ENCODE measurements around the gene NT5DC2. TPM values are rescaled to one million over a fixed set of nuclear protein-coding genes. Genes with fewer than 3 reads are reported as not detected.

Gene NT5DC2
- total RNA-seq, 1 donor from 2014 or later, result 9.9 TPM

GRCh38 chr3:52537726-52538421 lies 4.2 kb upstream of the NT5DC2 start:
- CTCF ChIA-PET, result no interaction called here
- POLR2A ChIA-PET, result no interaction called here
- peak overlapping the region; percentile 19 for H3K27ac Mint-ChIP-seq
- no peaks in the 10 kb centered on the region for H3K27me3 Mint-ChIP-seq
- no peaks in the 10 kb centered on the region for H3K9me3 Mint-ChIP-seq
- peak overlapping the region; percentile 98 for H3K4me3 Mint-ChIP-seq
- H3K36me3 Mint-ChIP-seq (ENCODE audit: low read depth), result peaks cover 31% of the 10 kb centered on the region
- intact Hi-C loops (cut with micrococcal nuclease), result loop anchor here (2.0 to 10.0 kb wide), 9 partner anchors 65 to 1151 kb away; partner anchors contain the start of genes ACY1, DUSP7, ITIH1 and MANF
- TF ChIP-seq CTCF (IDR thresholded peaks at IDR 0.05), result no peak
- ATAC-seq (ENCODE audit: low read depth) (no peak), DNase-seq (no peak)
- peaks cover 35% of the 10 kb centered on the region for H3K4me1 Mint-ChIP-seq

GRCh38 chr3:52537165-52537620 lies 3.5 kb upstream of the NT5DC2 start:
- H3K27me3 Mint-ChIP-seq, result no peaks in the 10 kb centered on the region
- H3K4me3 Mint-ChIP-seq, result peak overlapping the region; percentile 98
- TF ChIP-seq CTCF (IDR thresholded peaks at IDR 0.05), result no peak
- CTCF ChIA-PET, result no interaction called here
- no peak for ATAC-seq (ENCODE audit: low read depth)
- H3K4me1 Mint-ChIP-seq, result peaks cover 42% of the 10 kb centered on the region
- H3K27ac Mint-ChIP-seq, result peak overlapping the region; percentile 96
- DNase-seq, result no peak
- intact Hi-C loops (cut with micrococcal nuclease), result loop anchor here (2.0 to 10.0 kb wide), 9 partner anchors 64 to 1150 kb away; partner anchors contain the start of genes ACY1, DUSP7, ITIH1 and MANF
- POLR2A ChIA-PET, result interaction anchor here (0.5 kb wide), 1 partner anchor 1061 kb away, joined by 3 read pairs; no protein-coding TSS in a partner anchor
- peaks cover 31% of the 10 kb centered on the region for H3K36me3 Mint-ChIP-seq (ENCODE audit: low read depth)
- H3K9me3 Mint-ChIP-seq, result no peaks in the 10 kb centered on the region

- H3K36me3 Mint-ChIP-seq (ENCODE audit: low read depth), result peaks cover 29% of the 10 kb centered on the region
- no peak for TF ChIP-seq CTCF (IDR thresholded peaks at IDR 0.05)
- peaks cover 42% of the 10 kb centered on the region for H3K4me1 Mint-ChIP-seq
- H3K4me3 Mint-ChIP-seq, result peak within 1 kb of the TSS; percentile 98
- peak within 1 kb of the TSS; percentile 96 for H3K27ac Mint-ChIP-seq
- no peaks in the 10 kb centered on the region for H3K9me3 Mint-ChIP-seq
- DNase-seq (peak; percentile 92), ATAC-seq (ENCODE audit: low read depth) (peak; percentile 87)
- CTCF ChIA-PET, result interaction anchor here (0.8 to 1.2 kb wide), 2 partner anchors 8 to 124 kb away, joined by 3 to 4 read pairs; no protein-coding TSS in a partner anchor
- intact Hi-C loops (cut with micrococcal nuclease), result loop anchor here (1.0 to 10.0 kb wide), 11 partner anchors 64 to 1149 kb away; partner anchors contain the start of genes ACY1, DUSP7, GNL3 and ITIH1
- POLR2A ChIA-PET, result interaction anchor here (0.5 to 1.3 kb wide), 12 partner anchors 9 to 1152 kb away, joined by 3 to 5 read pairs (median 3); partner anchors contain the start of genes GLYCTK, GNL3, MANF and PBRM1
- no peaks in the 10 kb centered on the region for H3K27me3 Mint-ChIP-seq
These were observed 2.9 kb upstream of the NT5DC2 start, which contains the start of gene UQCC5 for GRCh38 chr3:52536369-52537164. TSS of gene UQCC5 (plus strand) at chr3:52536605. CDS start at chr3:52536756, 151 bp downstream.

GRCh38 chr3:52536112-52536368 lies 2.4 kb upstream of the NT5DC2 start:
- CTCF ChIA-PET, result interaction anchor here (0.8 to 1.2 kb wide), 2 partner anchors 9 to 124 kb away, joined by 3 to 4 read pairs; no protein-coding TSS in a partner anchor

More at GRCh38 chr3:52536112-52536368, 2.4 kb upstream of the NT5DC2 start:
- Mint-ChIP-seq H3K27me3 (no peaks in the 10 kb centered on the region), H3K4me3 (peak overlapping the region; percentile 98), H3K9me3 (no peaks in the 10 kb centered on the region), H3K27ac (peak overlapping the region; percentile 96), H3K4me1 (peaks cover 42% of the 10 kb centered on the region), H3K36me3 (ENCODE audit: low read depth) (peaks cover 24% of the 10 kb centered on the region)
- intact Hi-C loops (cut with micrococcal nuclease), result loop anchor here (1.0 to 10.0 kb wide), 11 partner anchors 63 to 1149 kb away; partner anchors contain the start of genes ACY1, DUSP7, GNL3 and ITIH1
- POLR2A ChIA-PET, result interaction anchor here (0.7 to 1.3 kb wide), 12 partner anchors 9 to 1151 kb away, joined by 3 to 5 read pairs (median 3); partner anchors contain the start of genes GLYCTK, GNL3, MANF and PBRM1
- ATAC-seq (ENCODE audit: low read depth) (no peak), DNase-seq (no peak)
- no peak for TF ChIP-seq CTCF (IDR thresholded peaks at IDR 0.05)

Measured in activated B cell treated with CpG ODN at 0.5 μM for 24 hours (primary cell).